ENCODE data around the gene ZNF782.
"Not testable (repeated sequence)": the region's sequence is repeated elsewhere in the genome, so short reads cannot be mapped to it uniquely, and the experiment has no call there.

Gene ZNF782

GRCh38 chr9:96853781-96854650, at the start of gene ZNF782:
Gene ZNF782 (minus strand): TSS chr9:96854514. CDS start chr9:96851961, 2,553 bp downstream.
- peak; percentile 79 for DNase-seq (ENCODE audit: low read depth)

GRCh38 chr9:96900010-96900409, 45.7 kb upstream of the ZNF782 start:
- not testable (repeated sequence) for DNase-seq (ENCODE audit: low read depth)

- DNase-seq (ENCODE audit: low read depth), result no peak
Measured at GRCh38 chr9:96892131-96892530, 37.8 kb upstream of the ZNF782 start.

GRCh38 chr9:96888591-96888990, 34.3 kb upstream of the ZNF782 start:
- DNase-seq (ENCODE audit: low read depth), result no peak

GRCh38 chr9:96885424-96885823, 31.1 kb upstream of the ZNF782 start:
- DNase-seq (ENCODE audit: low read depth), result no peak

GRCh38 chr9:96884443-96884842, 30.1 kb upstream of the ZNF782 start:
- DNase-seq (ENCODE audit: low read depth), result no peak

GRCh38 chr9:96883922-96884321, 29.6 kb upstream of the ZNF782 start:
- DNase-seq (ENCODE audit: low read depth), result no peak

- no peak for DNase-seq (ENCODE audit: low read depth)
Measured at GRCh38 chr9:96877269-96877668, 23.0 kb upstream of the ZNF782 start.

- no peak for DNase-seq (ENCODE audit: low read depth)
Measured at GRCh38 chr9:96875461-96876142, 21.3 kb upstream of the ZNF782 start.

- DNase-seq (ENCODE audit: low read depth), result no peak
Measured at GRCh38 chr9:96874947-96875460, 20.7 kb upstream of the ZNF782 start.

- no peak for DNase-seq (ENCODE audit: low read depth)
Measured at GRCh38 chr9:96874201-96874785, 20.0 kb upstream of the ZNF782 start.

- no peak for DNase-seq (ENCODE audit: low read depth)
Measured at GRCh38 chr9:96871176-96871575, 16.9 kb upstream of the ZNF782 start.

GRCh38 chr9:96868709-96869108, 14.4 kb upstream of the ZNF782 start:
- no peak for DNase-seq (ENCODE audit: low read depth)

- DNase-seq (ENCODE audit: low read depth), result no peak
Measured at GRCh38 chr9:96867079-96867804, 12.9 kb upstream of the ZNF782 start.

GRCh38 chr9:96865240-96865639, 10.9 kb upstream of the ZNF782 start:
- not testable (repeated sequence) for DNase-seq (ENCODE audit: low read depth)

- no peak for DNase-seq (ENCODE audit: low read depth)
Measured at GRCh38 chr9:96859461-96860198, 5.3 kb upstream of the ZNF782 start.

- DNase-seq (ENCODE audit: low read depth), result no peak
Measured at GRCh38 chr9:96858670-96859069, 4.4 kb upstream of the ZNF782 start.

GRCh38 chr9:96858018-96858573, 3.8 kb upstream of the ZNF782 start:
- DNase-seq (ENCODE audit: low read depth), result no peak

- DNase-seq (ENCODE audit: low read depth), result peak; percentile 49
Measured at GRCh38 chr9:96856363-96857286, 2.3 kb upstream of the ZNF782 start.

Measured in activated T-helper 9 cell treated with anti-CD3 and anti-CD28 coated beads, Interleukin-2, amount 50 U/mL, for 16 hours (primary cell).